ENCODE results near the gene SMPD2. TPM values are rescaled to one million over a fixed set of nuclear protein-coding genes. Genes with fewer than 3 reads are reported as not detected.

SMPD2 gene
- total and polyA plus RNA-seq, 9 of the 15 experiments (the other 6 are each of a cell fraction or from before 2014, with no cell fraction given), result 0.13 to 21.8 (median 18.3) TPM

DNA sequence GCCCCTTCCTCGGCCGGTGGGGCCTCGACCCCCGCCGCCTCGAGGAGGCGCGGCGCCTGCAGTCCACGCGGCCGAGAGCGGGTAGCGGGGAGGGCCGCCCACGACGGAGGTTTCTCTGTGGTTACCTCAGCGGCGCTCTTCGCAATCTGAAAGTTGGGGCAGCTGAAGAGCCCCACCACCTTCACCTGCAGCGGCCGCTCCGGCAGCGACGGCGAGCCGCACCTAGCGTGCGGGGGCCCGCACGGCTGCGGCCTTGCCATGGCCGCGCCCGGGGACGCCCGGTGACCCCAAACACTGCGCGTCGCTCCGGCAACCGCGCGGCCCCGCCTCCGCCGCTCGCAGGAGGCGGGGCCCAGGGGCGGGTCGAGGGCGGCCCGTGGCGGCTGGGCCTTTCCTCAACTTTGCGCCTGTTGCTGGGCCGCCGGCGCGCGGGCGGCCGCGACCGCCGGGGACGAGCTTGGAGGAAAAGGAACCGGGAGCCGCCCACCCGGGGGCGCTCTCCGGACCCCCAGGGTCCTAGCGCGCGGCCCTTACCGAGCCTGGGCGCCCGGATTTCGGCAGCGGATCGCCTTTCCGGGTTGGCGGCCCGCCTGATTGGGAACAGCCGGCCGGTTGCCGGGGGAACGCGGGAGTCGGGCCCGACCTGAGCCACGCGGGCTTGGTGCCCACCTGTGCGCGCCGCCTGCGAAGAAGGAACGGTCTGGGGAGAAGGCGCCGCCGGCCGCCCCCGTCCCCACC is at the start of gene SMPD2, which contains the start of gene PPIL6 (continued):
- no peak for TF ChIP-seq CBFB (CRISPR knock-in tag; IDR thresholded peaks at IDR 0.05)
- TF ChIP-seq TFAP4 (CRISPR knock-in tag; IDR thresholded peaks at IDR 0.05; ENCODE audit: borderline replicate concordance), result peak; percentile 46; the same call in 1 of the 2 replicates
- TF ChIP-seq ZBTB2 (IDR thresholded peaks at IDR 0.05), result no peak
- TF ChIP-seq MYC (IDR thresholded peaks at IDR 0.05; ENCODE audit: low read depth, low read length), result peak; percentile 75
- TF ChIP-seq MYC (CRISPR knock-in tag; IDR thresholded peaks at IDR 0.05; ENCODE audit: borderline replicate concordance, low read depth), result no peak
- TF ChIP-seq CTCF (IDR thresholded peaks at IDR 0.05 in 2 of 3, conservative IDR thresholded peaks at IDR 0.05 in 1 of 3; ENCODE audit: insufficient read depth in 2 of 3, low read depth in 1 of 3, low read length in 3 of 3), result peak in 2 of 3 experiments; percentile 45 to 47; a peak in 4 of 6 replicates
- TF ChIP-seq CTCFL (IDR thresholded peaks at IDR 0.05; ENCODE audit: borderline replicate concordance, insufficient read depth, low read depth, low read length, poor library complexity, severe bottlenecking), result peak; percentile 88
- peak; percentile 75 for TF ChIP-seq NEUROD1 (IDR thresholded peaks at IDR 0.05; ENCODE audit: borderline replicate concordance, low read depth, low read length, partially characterized antibody)
- peak; percentile 77 for TF ChIP-seq SMAD4 (CRISPR knock-in tag; conservative IDR thresholded peaks at IDR 0.05)
- TF ChIP-seq JUN (IDR thresholded peaks at IDR 0.05; ENCODE audit: borderline replicate concordance, low read depth, low read length), result no peak
- TF ChIP-seq JUN (CRISPR knock-in tag; IDR thresholded peaks at IDR 0.05; ENCODE audit: borderline replicate concordance), result peak; percentile 84
- TF ChIP-seq KDM5B (IDR thresholded peaks at IDR 0.05; ENCODE audit: insufficient replicate concordance, low read depth, low read length), result peak; percentile 80
- TF ChIP-seq FOXK1 (CRISPR knock-in tag; IDR thresholded peaks at IDR 0.05; ENCODE audit: borderline replicate concordance), result peak; percentile 90; the same call in 1 of the 2 replicates
- no peak for TF ChIP-seq TCF7 (IDR thresholded peaks at IDR 0.05; ENCODE audit: borderline replicate concordance)
- TF ChIP-seq DMBX1 (CRISPR knock-in tag; IDR thresholded peaks at IDR 0.05; ENCODE audit: borderline replicate concordance), result peak; percentile 65; the same call in 1 of the 2 replicates
- 0 out of 2 replicates have a peak, but pooled peaks have one; percentile 44 for TF ChIP-seq RBM34 (IDR thresholded peaks at IDR 0.05; ENCODE audit: borderline replicate concordance, insufficient read depth, low read length)
- peak in 1 of 2 experiments; percentile 25; a peak in 1 of 3 replicates for TF ChIP-seq CBX3 (IDR thresholded peaks at IDR 0.05; ENCODE audit: borderline replicate concordance in 1 of 2, low read length in 2 of 2)
- TF ChIP-seq GABPA (tag; conservative IDR thresholded peaks at IDR 0.05; ENCODE audit: low read depth), result peak; percentile 48
- 0 out of 2 replicates have a peak, but pooled peaks have one; percentile 46 for TF ChIP-seq KLF1 (tag; IDR thresholded peaks at IDR 0.05)
